SK-N-MC (cell line): ENCODE measurements around the gene CDK5R2.

Experiments
- DNase-seq: peaks from one replicate; pipeline ENCODE4 v3.0.0-alpha.2; 2011; ENCODE audit warnings: low read depth, low spot score
- H3K27ac ChIP-seq: fragments of 200-600 bp; sonication (generic); 2 replicates; pipeline ENCODE4 v1.5.1; 2016; ENCODE audit warnings: mixed run types
- H3K36me3 ChIP-seq: fragments of 200-600 bp; sonication (generic); 2 replicates; pipeline ENCODE4 v1.6.1; 2017; ENCODE audit warnings: antibody characterized with exemption, low read length, mixed read lengths; ENCODE audit not compliant: insufficient read depth
- H3K4me3 ChIP-seq: fragments of 200-600 bp; sonication (generic); 2 replicates; pipeline ENCODE4 v1.5.1; 2016
- H3K9ac ChIP-seq: fragments of 200-600 bp; sonication (generic); 2 replicates; pipeline ENCODE4 v1.8.0; 2017; ENCODE audit warnings: mixed run types, mixed read lengths; ENCODE audit not compliant: insufficient read length
- H3K9me3 ChIP-seq: fragments of 200-600 bp; sonication (generic); 2 replicates; pipeline ENCODE4 v1.6.1; 2017; ENCODE audit warnings: low read depth, mild to moderate bottlenecking, antibody characterized with exemption, low read length, moderate library complexity, mixed read lengths
- EZH2 ChIP-seq: fragments of 200-600 bp; sonication (generic); IDR thresholded peaks from one replicate; pipeline ENCODE4 v1.6.1; 2017; ENCODE audit warnings: antibody characterized with exemption
- FOXP2 ChIP-seq: optimal IDR thresholded peaks from 2 replicates; pipeline ENCODE3; 2011; ENCODE audit warnings: mild to moderate bottlenecking, moderate library complexity; ENCODE audit not compliant: insufficient read depth; ENCODE audit errors: extremely low read length, control extremely low read depth
- POLR2AphosphoS5 ChIP-seq: IDR thresholded peaks from 2 replicates; pipeline ENCODE4 v1.6.1; 2012; ENCODE audit warnings: mild to moderate bottlenecking, low read depth, low read length, borderline replicate concordance

Gene CDK5R2

DNA sequence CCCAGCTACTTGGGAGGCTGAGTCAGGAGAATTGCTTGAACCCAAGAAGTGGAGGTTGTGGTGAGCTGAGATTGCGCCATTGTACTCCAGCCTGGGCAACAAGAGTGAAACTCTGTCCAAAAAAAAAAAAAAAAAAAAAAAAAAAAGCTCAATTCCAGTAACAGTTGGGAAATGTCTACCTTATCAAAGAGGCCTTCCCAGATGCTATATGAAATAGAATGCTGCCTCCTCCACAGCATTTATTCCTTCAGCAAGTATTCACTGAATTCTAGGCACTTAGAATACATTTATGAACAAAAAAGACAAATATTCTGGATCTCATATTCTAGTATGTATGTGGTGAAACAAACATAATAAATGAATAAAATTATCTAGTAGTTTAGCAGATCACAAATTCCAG is 12.8 kb upstream of the CDK5R2 start:
- H3K9ac ChIP-seq: no peak overlapping the region
- no peak overlapping the region for H3K27ac ChIP-seq
- H3K36me3 ChIP-seq: no peaks in the 10 kb centered on the region
- no peak for DNase-seq
- H3K4me3 ChIP-seq: no peak overlapping the region
- H3K9me3 ChIP-seq: no peaks in the 10 kb centered on the region
- TF ChIP-seq EZH2 (no peak), POLR2AphosphoS5 (no peak), FOXP2 (no peak)

DNA sequence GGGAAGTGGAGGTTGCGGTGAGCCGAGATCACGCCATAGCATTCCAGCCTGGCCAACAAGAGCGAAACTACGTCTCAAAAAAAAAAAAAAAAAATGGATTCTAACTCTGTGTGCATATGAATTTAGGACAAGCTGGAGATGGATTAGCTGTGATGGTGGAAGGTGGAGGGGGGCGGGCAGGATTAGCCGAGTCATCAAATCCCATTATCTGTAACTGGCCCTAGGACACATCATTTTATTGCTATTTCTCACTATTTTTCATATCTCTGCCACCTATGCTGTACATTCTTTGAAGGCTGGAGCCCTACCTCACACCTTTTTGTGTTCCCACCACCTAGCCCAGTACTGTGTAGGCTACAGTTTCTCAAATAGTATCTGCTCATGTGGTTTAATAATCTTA is 7.3 kb upstream of the CDK5R2 start:
- TF ChIP-seq EZH2: no peak
- no peak for TF ChIP-seq POLR2AphosphoS5
- no peak for TF ChIP-seq FOXP2
- DNase-seq: no peak
- Histone ChIP-seq H3K36me3 (no peaks in the 10 kb centered on the region), H3K9ac (no peak overlapping the region), H3K4me3 (no peak overlapping the region), H3K9me3 (no peaks in the 10 kb centered on the region), H3K27ac (no peak overlapping the region)

DNA sequence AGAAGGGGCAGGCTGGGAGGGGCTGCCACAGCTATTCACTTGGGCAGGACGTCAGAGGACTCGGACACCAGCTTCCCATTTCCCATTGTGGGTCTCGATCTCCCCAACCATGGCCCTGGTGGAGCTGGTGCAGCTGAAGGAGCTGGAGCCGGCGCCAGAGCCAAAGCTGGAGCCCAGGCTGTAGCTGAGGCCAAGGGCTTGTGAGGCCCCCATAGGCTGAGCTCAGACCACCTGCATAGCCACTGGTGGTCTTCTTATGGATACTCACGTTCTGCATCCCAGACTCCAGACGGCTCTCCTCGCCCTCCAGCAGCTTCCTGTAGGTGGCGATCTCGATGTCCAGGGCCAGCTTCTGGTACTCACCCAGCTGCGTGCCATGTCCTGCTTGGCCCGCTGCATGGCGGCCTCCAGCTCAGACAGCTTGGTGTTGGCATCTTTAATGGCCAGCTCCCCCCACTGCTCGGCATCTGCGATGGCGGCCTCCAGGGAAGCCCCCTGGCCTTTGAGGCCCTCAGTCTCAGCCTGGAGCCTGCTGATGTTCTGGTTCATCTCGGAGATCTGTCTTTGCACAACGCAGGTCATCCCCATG is 6.0 kb upstream of the CDK5R2 start:
- no peak for DNase-seq
- no peak overlapping the region for H3K27ac ChIP-seq
- H3K36me3 ChIP-seq: no peaks in the 10 kb centered on the region
- TF ChIP-seq FOXP2 (no peak), POLR2AphosphoS5 (no peak), EZH2 (no peak)
- H3K9me3 ChIP-seq: no peaks in the 10 kb centered on the region
- H3K4me3 ChIP-seq: no peak overlapping the region
- H3K9ac ChIP-seq: no peak overlapping the region

DNA sequence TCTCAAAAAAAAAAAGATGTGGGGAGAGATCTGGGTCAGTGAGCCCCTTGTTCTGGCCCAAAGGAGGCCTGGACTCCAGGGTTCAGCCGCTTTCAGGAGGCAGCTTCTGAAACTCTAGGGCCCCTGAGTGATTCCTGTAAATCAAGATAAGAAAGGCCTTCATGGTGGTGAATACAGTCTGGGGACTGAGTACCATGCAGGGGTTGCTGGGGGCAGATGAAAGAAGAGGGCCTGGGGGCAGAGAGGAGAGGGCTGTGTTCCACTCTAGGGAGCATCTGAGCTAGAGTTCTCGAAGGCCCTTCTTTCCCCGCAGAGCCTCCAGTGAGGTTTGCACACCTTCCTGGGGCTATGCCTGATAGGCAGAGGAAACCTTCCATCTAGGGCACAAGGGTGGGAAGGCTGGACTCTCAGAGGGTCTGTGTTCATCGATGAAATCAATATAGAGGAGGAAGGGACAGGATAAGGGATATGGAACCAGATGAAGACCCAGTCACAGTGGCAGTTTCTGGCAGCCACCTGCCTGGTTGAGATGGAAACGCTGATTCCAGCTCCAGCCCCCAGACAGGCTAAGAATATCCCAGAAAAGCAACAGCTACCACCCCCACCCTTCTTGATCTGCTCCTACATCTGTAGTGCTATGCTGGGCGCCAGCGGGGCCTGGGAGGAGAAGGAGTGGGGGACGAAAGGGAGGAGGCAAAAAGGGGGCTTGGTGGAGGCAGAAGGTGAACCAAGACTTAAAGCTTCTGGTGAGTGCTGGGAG is 4.7 kb upstream of the CDK5R2 start:
- no peak overlapping the region for H3K27ac ChIP-seq
- DNase-seq: no peak
- no peak overlapping the region for H3K4me3 ChIP-seq

DNA sequence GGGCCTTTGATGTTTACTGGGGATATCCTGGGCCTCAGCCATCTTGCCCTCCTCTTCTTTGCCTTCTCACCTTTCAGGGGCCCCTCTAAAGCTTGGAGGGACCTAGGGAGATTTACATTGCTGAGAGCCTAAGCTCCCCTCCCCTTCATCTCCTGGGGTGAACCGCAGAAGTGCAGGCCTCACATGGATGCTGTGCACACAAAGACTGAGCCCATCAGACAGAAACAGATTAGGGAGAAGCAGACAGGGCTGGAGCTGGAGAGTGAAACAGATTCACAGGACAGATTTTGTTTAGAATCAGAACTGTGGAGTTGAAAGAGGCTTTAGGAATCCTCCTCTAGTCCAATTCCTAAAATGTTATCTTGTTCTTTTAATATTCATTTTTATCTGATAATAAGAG is 3.4 kb upstream of the CDK5R2 start:
- Histone ChIP-seq H3K4me3 (no peak overlapping the region), H3K27ac (no peak overlapping the region), H3K9me3 (no peaks in the 10 kb centered on the region), H3K9ac (no peak overlapping the region), H3K36me3 (no peaks in the 10 kb centered on the region)
- DNase-seq: no peak
- TF ChIP-seq EZH2 (no peak), FOXP2 (no peak), POLR2AphosphoS5 (no peak)

More for the DNA sequence above, 4.7 kb upstream of the CDK5R2 start:
- TF ChIP-seq FOXP2 (no peak), POLR2AphosphoS5 (no peak), EZH2 (no peak)
- Histone ChIP-seq H3K36me3 (no peaks in the 10 kb centered on the region), H3K9ac (no peak overlapping the region), H3K9me3 (no peaks in the 10 kb centered on the region)

DNA sequence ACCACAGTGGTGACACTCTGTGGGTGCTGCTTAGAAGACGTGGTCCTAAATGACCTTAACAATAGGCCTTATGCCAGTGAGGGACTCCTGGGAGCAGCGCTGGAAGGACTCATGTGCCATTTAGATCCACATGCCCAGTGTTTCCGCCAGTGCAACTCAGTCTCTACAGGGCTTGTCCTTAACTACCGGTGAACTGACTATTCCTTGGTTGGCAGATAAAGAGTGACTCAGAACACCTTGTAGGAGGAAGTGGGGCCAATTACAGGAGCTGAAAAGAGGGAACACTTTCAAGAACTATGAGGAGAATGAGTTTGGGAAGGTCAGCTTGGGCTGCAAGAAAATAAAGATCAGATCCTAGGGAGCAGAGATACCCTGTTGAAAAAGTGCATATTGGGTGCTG is 1.8 kb upstream of the CDK5R2 start:
- H3K4me3 ChIP-seq: no peak overlapping the region
- H3K36me3 ChIP-seq: no peaks in the 10 kb centered on the region
- no peak for DNase-seq
- no peak overlapping the region for H3K27ac ChIP-seq
- TF ChIP-seq FOXP2 (no peak), POLR2AphosphoS5 (no peak), EZH2 (no peak)
- H3K9ac ChIP-seq: no peak overlapping the region
- no peaks in the 10 kb centered on the region for H3K9me3 ChIP-seq

DNA sequence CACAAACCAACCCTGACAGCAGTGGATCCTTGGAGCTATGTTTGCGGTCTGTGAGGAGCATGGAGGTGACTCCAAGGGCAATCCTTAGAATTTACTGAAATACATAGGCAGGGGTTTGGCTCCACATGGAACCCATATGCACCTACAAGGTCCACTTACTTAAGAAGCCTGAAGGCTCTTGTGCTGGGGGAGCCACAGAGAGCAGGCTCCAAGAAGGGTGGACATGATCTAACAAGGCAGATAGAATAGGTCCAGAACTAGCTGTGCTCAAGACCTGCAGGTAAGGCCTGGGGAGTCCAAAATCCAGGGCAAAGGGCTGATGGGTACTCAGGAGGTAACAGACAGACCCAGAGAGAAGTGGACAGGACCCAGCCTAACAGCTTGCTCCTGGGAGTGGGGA is 1.2 kb upstream of the CDK5R2 start:
- H3K27ac ChIP-seq: no peak overlapping the region
- no peak for TF ChIP-seq POLR2AphosphoS5
- no peak for TF ChIP-seq EZH2
- no peak for TF ChIP-seq FOXP2
- no peaks in the 10 kb centered on the region for H3K9me3 ChIP-seq
- no peaks in the 10 kb centered on the region for H3K36me3 ChIP-seq
- H3K9ac ChIP-seq: no peak overlapping the region
- no peak overlapping the region for H3K4me3 ChIP-seq
- no peak for DNase-seq

DNA sequence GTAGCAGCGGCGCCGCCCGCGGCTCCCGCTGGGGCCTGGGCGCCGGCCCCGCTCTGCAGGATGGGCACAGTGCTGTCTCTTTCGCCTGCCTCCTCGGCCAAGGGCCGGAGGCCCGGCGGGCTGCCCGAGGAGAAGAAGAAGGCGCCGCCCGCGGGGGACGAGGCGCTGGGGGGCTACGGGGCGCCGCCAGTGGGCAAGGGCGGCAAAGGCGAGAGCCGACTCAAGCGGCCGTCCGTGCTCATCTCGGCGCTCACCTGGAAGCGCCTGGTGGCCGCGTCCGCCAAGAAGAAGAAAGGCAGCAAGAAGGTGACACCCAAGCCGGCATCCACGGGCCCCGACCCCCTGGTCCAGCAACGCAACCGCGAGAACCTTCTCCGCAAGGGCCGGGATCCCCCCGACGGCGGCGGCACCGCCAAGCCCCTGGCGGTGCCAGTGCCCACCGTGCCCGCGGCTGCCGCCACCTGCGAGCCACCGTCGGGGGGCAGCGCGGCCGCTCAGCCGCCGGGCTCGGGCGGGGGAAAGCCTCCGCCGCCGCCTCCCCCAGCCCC is 369 bp downstream of the CDK5R2 start:
- peak overlapping the region; percentile 83 for H3K4me3 ChIP-seq
- DNase-seq: no peak
- no peaks in the 10 kb centered on the region for H3K36me3 ChIP-seq

More for the DNA sequence above, 369 bp downstream of the CDK5R2 start:
- no peaks in the 10 kb centered on the region for H3K9me3 ChIP-seq
- no peak overlapping the region for H3K27ac ChIP-seq
- TF ChIP-seq EZH2: no peak
- no peak for TF ChIP-seq FOXP2
- no peak for TF ChIP-seq POLR2AphosphoS5
- no peak overlapping the region for H3K9ac ChIP-seq
